ENCODE data around the gene C1QBP.

Gene C1QBP

DNA sequence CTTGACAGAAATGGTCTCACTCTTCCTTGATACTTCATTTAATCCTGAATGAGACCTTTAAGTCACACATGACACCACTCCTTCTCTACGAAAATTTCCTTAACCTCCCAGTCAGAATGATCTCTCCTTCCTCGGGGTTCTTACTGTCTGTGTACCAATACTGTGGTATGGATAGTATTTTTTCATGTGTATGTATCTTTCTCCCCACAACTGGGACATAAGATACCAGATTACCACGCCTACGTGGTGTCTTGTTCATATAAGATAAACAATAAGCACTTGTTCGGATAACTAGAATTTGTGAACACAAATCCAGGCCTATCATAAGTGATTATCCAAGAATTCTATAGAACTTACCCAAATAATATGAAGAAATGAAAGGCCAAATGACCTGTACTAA, 30.8 kb downstream of the C1QBP start:
- Histone ChIP-seq H3K27ac (no peak overlapping the region), H3K4me3 (no peak overlapping the region)
- TF ChIP-seq, protein P1, sequence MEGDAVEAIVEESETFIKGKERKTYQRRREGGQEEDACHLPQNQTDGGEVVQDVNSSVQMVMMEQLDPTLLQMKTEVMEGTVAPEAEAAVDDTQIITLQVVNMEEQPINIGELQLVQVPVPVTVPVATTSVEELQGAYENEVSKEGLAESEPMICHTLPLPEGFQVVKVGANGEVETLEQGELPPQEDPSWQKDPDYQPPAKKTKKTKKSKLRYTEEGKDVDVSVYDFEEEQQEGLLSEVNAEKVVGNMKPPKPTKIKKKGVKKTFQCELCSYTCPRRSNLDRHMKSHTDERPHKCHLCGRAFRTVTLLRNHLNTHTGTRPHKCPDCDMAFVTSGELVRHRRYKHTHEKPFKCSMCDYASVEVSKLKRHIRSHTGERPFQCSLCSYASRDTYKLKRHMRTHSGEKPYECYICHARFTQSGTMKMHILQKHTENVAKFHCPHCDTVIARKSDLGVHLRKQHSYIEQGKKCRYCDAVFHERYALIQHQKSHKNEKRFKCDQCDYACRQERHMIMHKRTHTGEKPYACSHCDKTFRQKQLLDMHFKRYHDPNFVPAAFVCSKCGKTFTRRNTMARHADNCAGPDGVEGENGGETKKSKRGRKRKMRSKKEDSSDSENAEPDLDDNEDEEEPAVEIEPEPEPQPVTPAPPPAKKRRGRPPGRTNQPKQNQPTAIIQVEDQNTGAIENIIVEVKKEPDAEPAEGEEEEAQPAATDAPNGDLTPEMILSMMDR (IDR thresholded peaks at IDR 0.05) = no peak
- DNase-seq (ENCODE audit: low spot score) = no peak

DNA sequence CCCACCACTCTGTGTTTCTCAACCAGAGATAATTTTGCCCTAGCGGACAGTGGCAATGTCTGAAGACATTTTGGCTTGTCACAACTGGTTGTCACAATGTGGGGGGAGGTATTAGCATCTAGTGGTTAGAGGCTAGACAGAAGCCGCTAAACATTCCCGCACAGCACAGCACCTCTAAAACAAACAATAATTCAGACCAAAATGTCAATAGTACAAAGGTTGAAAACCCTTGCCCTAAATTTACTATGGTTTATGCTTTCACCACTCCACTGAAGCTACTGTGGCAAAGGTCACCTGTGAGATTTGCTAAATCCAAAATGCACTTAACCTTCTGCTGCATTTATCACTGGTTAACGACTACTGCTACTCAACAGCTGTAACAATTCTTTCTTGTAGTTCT, 33.6 kb downstream of the C1QBP start:
- no peak for DNase-seq (ENCODE audit: low spot score)
- TF ChIP-seq, protein P1 (IDR thresholded peaks at IDR 0.05) = no peak
- Histone ChIP-seq H3K4me3 (no peak overlapping the region), H3K27ac (no peak overlapping the region)

DNA sequence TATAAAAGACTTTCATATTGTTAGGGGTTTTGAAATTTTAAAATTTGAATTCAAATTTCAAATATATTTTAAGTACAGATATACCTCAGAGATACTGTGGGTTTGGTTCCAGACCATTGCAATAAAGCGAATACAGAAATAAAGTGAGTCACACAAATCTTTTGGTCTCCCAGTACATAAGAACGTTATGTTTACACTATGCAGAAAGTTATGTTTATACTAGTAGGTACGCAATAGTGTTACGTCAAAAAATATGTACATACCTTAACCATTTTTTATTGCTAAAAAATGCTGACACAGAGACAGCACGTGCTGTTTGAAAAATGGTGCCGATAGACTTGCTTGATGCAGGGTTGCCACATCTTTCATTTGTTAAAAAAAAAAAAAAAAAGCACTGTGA, 39.2 kb downstream of the C1QBP start:
- no peak overlapping the region for H3K27ac ChIP-seq
- no peak overlapping the region for H3K4me3 ChIP-seq
- no peak for DNase-seq (ENCODE audit: low spot score)
- TF ChIP-seq, protein P1 (IDR thresholded peaks at IDR 0.05) = no peak

DNA sequence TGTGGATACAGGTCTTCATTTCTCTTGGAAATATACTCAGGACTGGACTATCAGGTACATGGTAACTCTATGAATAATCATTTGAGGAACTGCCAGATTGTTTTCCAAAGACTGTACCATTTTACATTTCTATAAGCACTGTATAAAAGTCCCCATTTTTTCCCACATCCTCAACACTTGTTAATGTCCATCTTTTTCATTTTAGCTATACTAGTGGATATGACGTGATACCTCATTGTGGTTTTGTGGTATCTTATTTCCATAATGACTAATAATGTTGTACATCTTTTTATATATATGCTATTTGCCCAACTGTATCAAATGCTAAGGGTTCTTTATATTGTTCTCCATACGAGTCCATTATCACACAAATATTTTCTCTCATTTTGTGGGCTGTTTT, 42.3 kb downstream of the C1QBP start:
- Histone ChIP-seq H3K27ac (no peak overlapping the region), H3K4me3 (no peak overlapping the region)
- TF ChIP-seq, protein P1 (IDR thresholded peaks at IDR 0.05) = no peak
- DNase-seq (ENCODE audit: low spot score) = no peak

DNA sequence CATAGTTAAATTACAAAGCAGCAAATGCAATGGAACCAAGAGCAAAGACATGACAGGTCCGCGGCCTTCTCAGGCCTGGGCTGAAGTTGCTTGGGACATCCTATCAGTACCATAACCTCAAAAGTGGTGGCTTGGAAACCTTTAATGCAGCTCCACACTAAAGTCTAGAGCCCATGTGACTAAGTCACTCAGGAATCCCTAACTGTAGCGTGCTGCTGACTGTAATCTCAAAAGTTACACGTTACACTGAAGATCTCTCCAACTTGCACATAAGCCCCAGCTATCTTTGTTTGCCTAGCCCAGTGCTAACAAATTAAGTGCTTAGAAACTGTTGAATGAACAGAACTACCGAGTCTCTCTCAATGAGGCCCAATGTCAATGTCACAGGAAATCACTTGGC, 47.3 kb downstream of the C1QBP start:
- no peak overlapping the region for H3K27ac ChIP-seq
- H3K4me3 ChIP-seq = no peak overlapping the region
- TF ChIP-seq, protein P1 (IDR thresholded peaks at IDR 0.05) = no peak
- DNase-seq (ENCODE audit: low spot score) = no peak

Data from coronary artery (tissue), 2 donors.